AG09309 (cell line): ENCODE results near the gene PTGS2.

Experiments used
- DNase-seq: peaks from one replicate; pipeline ENCODE4 v3.0.0-alpha.2; 2010; ENCODE audit warnings: low read depth
- H3K4me3 ChIP-seq: 2 replicates; pipeline ENCODE4 v1.5.1; 2011; ENCODE audit warnings: mild to moderate bottlenecking, low read depth, low read length, moderate library complexity; ENCODE audit not compliant: control insufficient read depth
- CTCF ChIP-seq: IDR thresholded peaks from 2 replicates; pipeline ENCODE4 v1.5.1; 2011; ENCODE audit warnings: mild to moderate bottlenecking, low read depth, low read length, inconsistent platforms; ENCODE audit not compliant: insufficient read depth, control insufficient read depth; ENCODE audit errors: missing control alignments

The PTGS2 gene

DNA sequence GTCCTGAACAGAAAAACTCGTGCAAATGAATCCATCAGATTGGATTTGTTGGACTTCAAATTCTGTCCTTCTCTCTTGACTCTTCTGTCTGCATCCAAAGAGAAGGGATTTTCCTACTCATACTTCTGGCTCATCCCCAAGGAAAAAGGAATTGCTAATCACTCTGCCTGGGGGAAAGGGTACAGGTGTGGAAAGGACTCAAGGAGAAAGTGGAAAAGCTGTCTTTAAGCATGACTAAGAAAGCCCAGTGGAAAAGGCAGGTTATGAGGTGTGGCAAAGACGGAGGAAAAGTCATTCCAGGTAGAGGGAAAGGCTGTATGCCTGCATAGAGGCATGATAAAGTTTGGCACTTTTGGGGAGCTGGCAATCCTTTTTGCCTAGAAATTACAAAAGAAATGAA, 43.4 kb downstream of the PTGS2 start:
- DNase-seq: no peak
- H3K4me3 ChIP-seq: no peak overlapping the region
- no peak for TF ChIP-seq CTCF

DNA sequence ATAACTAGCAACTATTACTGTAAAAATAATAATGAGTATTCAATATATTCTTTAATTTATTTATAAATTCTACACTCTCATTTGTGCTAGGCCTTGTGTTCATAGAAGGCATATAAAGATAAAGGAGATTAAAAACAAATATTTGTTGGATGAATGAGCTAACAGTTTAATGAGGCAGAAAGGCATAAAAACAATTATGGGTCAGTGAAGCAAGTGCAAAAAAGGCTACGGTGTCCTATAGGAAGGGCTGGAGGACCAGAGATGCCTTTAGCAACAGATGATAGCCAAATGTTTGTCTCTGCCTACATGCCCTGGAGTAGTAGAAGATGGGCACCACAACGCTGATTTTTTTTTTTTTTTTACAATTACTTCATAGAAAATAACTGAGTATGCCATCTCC, 45.7 kb downstream of the PTGS2 start:
- no peak for TF ChIP-seq CTCF
- no peak overlapping the region for H3K4me3 ChIP-seq
- DNase-seq: no peak

DNA sequence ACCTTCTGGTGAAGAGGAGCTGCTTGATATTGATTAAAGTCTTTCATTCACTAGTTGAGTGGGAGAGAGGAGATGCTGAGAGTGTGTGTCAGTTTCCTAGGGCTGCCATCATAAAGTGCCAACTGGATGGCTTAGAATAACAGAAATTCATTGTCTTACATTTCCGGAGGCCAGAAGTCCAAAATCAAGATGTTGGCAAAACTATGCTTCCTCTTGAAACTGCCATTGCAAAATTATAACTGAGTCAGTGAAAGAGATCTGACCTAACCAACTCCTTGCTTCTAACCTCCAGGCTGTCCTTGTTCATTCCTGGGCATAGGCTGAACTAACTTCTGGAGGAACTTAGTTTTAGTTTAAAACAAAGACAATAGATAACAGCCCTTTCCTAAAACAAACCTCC, 47.1 kb downstream of the PTGS2 start:
- TF ChIP-seq CTCF: no peak
- no peak for DNase-seq
- no peak overlapping the region for H3K4me3 ChIP-seq

DNA sequence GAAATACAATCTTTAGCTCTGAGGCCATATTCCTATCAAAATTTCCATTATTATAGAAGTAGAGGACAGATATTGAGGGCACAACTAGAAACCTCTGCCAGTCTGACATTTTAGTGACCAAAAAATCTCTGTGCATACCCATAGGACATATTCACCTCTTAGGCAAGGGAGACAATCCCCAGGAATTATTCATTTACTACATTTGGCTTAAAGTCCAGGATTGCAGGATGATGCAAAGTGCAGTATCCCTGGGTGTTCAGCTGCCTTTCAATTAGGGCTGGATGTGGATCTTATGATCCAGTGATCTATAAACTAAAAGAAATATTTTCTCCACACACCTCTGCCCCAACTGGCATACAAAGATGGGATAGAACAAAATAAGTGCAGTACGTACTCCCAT, 50.9 kb downstream of the PTGS2 start:
- no peak for TF ChIP-seq CTCF
- DNase-seq: no peak
- H3K4me3 ChIP-seq: no peak overlapping the region

GRCh38 chr1:186628910-186629309, 51.3 kb downstream of the PTGS2 start:
- DNase-seq: no peak
- no peak for TF ChIP-seq CTCF
- no peak overlapping the region for H3K4me3 ChIP-seq

GRCh38 chr1:186627019-186627418, 53.2 kb downstream of the PTGS2 start:
- no peak for TF ChIP-seq CTCF
- DNase-seq: no peak

DNA sequence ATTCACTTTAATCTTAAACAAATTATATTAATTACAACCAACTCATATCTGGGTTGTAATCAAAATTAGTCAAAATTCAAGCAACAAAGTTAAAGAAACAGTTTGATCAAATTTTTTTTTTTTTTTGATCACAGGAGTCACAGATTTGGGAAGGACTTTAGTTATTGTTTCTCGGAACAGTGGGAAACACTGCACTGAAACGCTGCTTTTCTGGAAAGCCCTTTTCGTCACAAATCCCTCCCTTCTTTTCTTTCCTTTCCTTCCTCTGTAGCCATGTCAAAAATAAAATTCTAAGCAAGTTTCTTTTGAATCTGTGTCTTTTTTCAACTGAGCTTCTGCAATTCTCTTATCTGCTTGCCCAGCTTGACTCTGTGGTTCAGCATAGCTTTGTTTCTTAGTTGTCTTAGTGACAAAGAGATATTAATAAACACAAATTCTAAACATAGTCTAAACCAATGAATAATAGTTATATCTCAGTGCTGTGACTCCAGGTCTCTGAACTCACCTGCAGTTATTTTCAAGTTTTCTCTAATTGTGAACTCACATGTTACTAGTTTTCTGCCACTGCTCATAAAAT, 53.8 kb downstream of the PTGS2 start:
- TF ChIP-seq CTCF: no peak
- no peak overlapping the region for H3K4me3 ChIP-seq
- no peak for DNase-seq

More at GRCh38 chr1:186627019-186627418, 53.2 kb downstream of the PTGS2 start:
- H3K4me3 ChIP-seq: no peak overlapping the region
